HCT116 (cell line): ENCODE results near the gene DTD1.

ENCODE experiments used
- ATF3 ChIP-seq: IDR thresholded peaks from 2 replicates; pipeline ENCODE4 v1.6.1; 2012
- CEBPB ChIP-seq: IDR thresholded peaks from 2 replicates; pipeline ENCODE4 v1.6.1; 2012; ENCODE audit warnings: low read depth
- CTCF ChIP-seq, 3 experiments: fragments of 200-600 bp in 1 of 3; sonication (generic) in 1 of 3; IDR thresholded peaks in 2 of 3; conservative IDR thresholded peaks in 1 of 3; 2 replicates each; pipeline ENCODE4 v1.5.1; 2012 to 2017; ENCODE audit warnings: low read depth in 2 of 3, low read length in 2 of 3, antibody characterized with exemption in 1 of 3, borderline replicate concordance in 1 of 3, control low read depth in 1 of 3, mild to moderate bottlenecking in 1 of 3, mixed read lengths in 1 of 3, mixed run types in 1 of 3, moderate library complexity in 1 of 3; ENCODE audit not compliant: insufficient read depth in 1 of 3
- EZH2 ChIP-seq: fragments of 200-600 bp; sonication (generic); IDR thresholded peaks from 2 replicates; pipeline ENCODE4 v1.6.1; 2017; ENCODE audit warnings: antibody characterized with exemption, mixed run types
- MAX ChIP-seq: IDR thresholded peaks from 2 replicates; pipeline ENCODE4 v1.6.1; 2012
- POLR2A ChIP-seq: IDR thresholded peaks from 2 replicates; pipeline ENCODE4 v1.7.0; 2011; ENCODE audit warnings: borderline replicate concordance; ENCODE audit not compliant: insufficient read depth, insufficient read length; ENCODE audit errors: extremely low read depth
- POLR2AphosphoS5 ChIP-seq: IDR thresholded peaks from 2 replicates; pipeline ENCODE4 v1.6.1; 2011; ENCODE audit warnings: mild to moderate bottlenecking, low read depth, low read length, moderate library complexity
- SIN3A ChIP-seq: IDR thresholded peaks from 2 replicates; pipeline ENCODE4 v1.6.1; 2012; ENCODE audit warnings: low read depth
- SRF ChIP-seq: IDR thresholded peaks from 2 replicates; pipeline ENCODE4 v1.6.1; 2012; ENCODE audit warnings: low read depth
- TCF7L2 ChIP-seq: IDR thresholded peaks from 2 replicates; pipeline ENCODE4 v1.7.0; 2011; ENCODE audit warnings: borderline replicate concordance, inconsistent platforms; ENCODE audit not compliant: insufficient read depth, insufficient read length; ENCODE audit errors: extremely low read depth
- YY1 ChIP-seq: IDR thresholded peaks from 2 replicates; pipeline ENCODE4 v1.6.1; 2011; ENCODE audit warnings: low read length, low read depth, moderate library complexity, mild to moderate bottlenecking; ENCODE audit not compliant: insufficient replicate concordance; ENCODE audit errors: extremely low read depth
- ZNF274 ChIP-seq: fragments of 200-500 bp; sonication (Bioruptor generic); IDR thresholded peaks from 2 replicates; pipeline ENCODE4 v1.6.1; 2014; ENCODE audit warnings: mild to moderate bottlenecking, low read depth, low read length, inconsistent platforms

GRCh38 chr20:18748987-18749386 lies 161.1 kb downstream of the DTD1 start:
- TF ChIP-seq ZNF274 (no peak), CTCF (IDR thresholded peaks at IDR 0.05 in 2 of 3, conservative IDR thresholded peaks at IDR 0.05 in 1 of 3; ENCODE audit: borderline replicate concordance in 1 of 3, insufficient read depth in 1 of 3, low read depth in 2 of 3, low read length in 2 of 3) (no peak), MAX (no peak), POLR2A (no peak), POLR2AphosphoS5 (no peak), SIN3A (no peak), EZH2 (no peak), CEBPB (no peak), SRF (no peak), TCF7L2 (no peak), ATF3 (no peak), YY1 (no peak)
